ENCODE results near the gene CAV1. TPM values are rescaled to one million over a fixed set of nuclear protein-coding genes. Genes with fewer than 3 reads are reported as not detected.
"Not testable (repeated sequence)": the region's sequence is repeated elsewhere in the genome, so short reads cannot be mapped to it uniquely, and the experiment has no call there.

CAV1 gene
- polyA plus RNA-seq, 1 donor (not counting 4 experiments of a cell fraction or from before 2014, with no cell fraction given), result 2,905 TPM

GRCh38 chr7:116585392-116585791, 60.6 kb downstream of the CAV1 start:
- FAIRE-seq, result no peak
- no peaks in the 10 kb centered on the region for H3K79me2 ChIP-seq (ENCODE audit: control insufficient read depth, insufficient read depth, low read length)
- no peak overlapping the region for H3K27ac ChIP-seq (ENCODE audit: control insufficient read depth, insufficient read depth, low read length)
- H2AFZ ChIP-seq (ENCODE audit: control insufficient read depth, low read length), result no peak overlapping the region
- DNase-seq (ENCODE audit: low read depth, low spot score), result no peak
- H4K20me1 ChIP-seq (ENCODE audit: control insufficient read depth, extremely low read depth, insufficient read depth, low read length), result no peaks in the 10 kb centered on the region
- dilution Hi-C loops (cut with MboI; ENCODE audit: extremely low pct_ligation_motif_present, low sequenced_read_pairs), result no loop called here
- H3K9me3 ChIP-seq (ENCODE audit: control insufficient read depth, low read depth, low read length), result no peaks in the 10 kb centered on the region
- no peak overlapping the region for H3K4me3 ChIP-seq (ENCODE audit: control insufficient read depth in 2 of 3, extremely low read depth in 1 of 3, insufficient read depth in 2 of 3, low read depth in 1 of 3, low read length in 3 of 3)
- no peak overlapping the region for H3K4me2 ChIP-seq (ENCODE audit: control insufficient read depth, extremely low read depth, insufficient read depth, low read depth, low read length)
- no peaks in the 10 kb centered on the region for H3K9me1 ChIP-seq (ENCODE audit: control insufficient read depth, extremely low read depth, insufficient read depth, low read length)
- H3K27me3 ChIP-seq (ENCODE audit: control insufficient read depth, extremely low read depth, insufficient read depth, low read length), result no peaks in the 10 kb centered on the region
- H3K9ac ChIP-seq (ENCODE audit: control insufficient read depth, extremely low read depth, insufficient read depth, low read length), result no peak overlapping the region
- TF ChIP-seq CTCF (optimal IDR thresholded peaks at IDR 0.05 in 1 of 3, IDR thresholded peaks at IDR 0.05 in 1 of 3, conservative IDR thresholded peaks at IDR 0.05 in 1 of 3; ENCODE audit: extremely low read depth in 1 of 3, insufficient read depth in 2 of 3, low read length in 3 of 3) (no peak), EZH2 (IDR thresholded peaks at IDR 0.05; ENCODE audit: low read length) (no peak)
- H3K4me1 ChIP-seq (ENCODE audit: control insufficient read depth, extremely low read depth, insufficient read depth, low read length), result peaks cover 13% of the 10 kb centered on the region
- H3K36me3 ChIP-seq (ENCODE audit: control insufficient read depth in 2 of 2, extremely low read depth in 1 of 2, insufficient read depth in 2 of 2, low read length in 2 of 2), result no peaks in the 10 kb centered on the region

- no peaks in the 10 kb centered on the region for H3K36me3 ChIP-seq (ENCODE audit: control insufficient read depth in 2 of 2, extremely low read depth in 1 of 2, insufficient read depth in 2 of 2, low read length in 2 of 2)
- no peak for FAIRE-seq
- H3K27me3 ChIP-seq (ENCODE audit: control insufficient read depth, extremely low read depth, insufficient read depth, low read length), result no peaks in the 10 kb centered on the region
- no peaks in the 10 kb centered on the region for H4K20me1 ChIP-seq (ENCODE audit: control insufficient read depth, extremely low read depth, insufficient read depth, low read length)
- DNase-seq (ENCODE audit: low read depth, low spot score), result no peak
- H3K27ac ChIP-seq (ENCODE audit: control insufficient read depth, insufficient read depth, low read length), result no peak overlapping the region
- H3K4me1 ChIP-seq (ENCODE audit: control insufficient read depth, extremely low read depth, insufficient read depth, low read length), result peaks cover 13% of the 10 kb centered on the region
- H3K4me2 ChIP-seq (ENCODE audit: control insufficient read depth, extremely low read depth, insufficient read depth, low read depth, low read length), result no peak overlapping the region
- no peak overlapping the region for H3K4me3 ChIP-seq (ENCODE audit: control insufficient read depth in 2 of 3, extremely low read depth in 1 of 3, insufficient read depth in 2 of 3, low read depth in 1 of 3, low read length in 3 of 3)
- no peak overlapping the region for H2AFZ ChIP-seq (ENCODE audit: control insufficient read depth, low read length)
- TF ChIP-seq EZH2 (IDR thresholded peaks at IDR 0.05; ENCODE audit: low read length), result no peak
- no peak overlapping the region for H3K9ac ChIP-seq (ENCODE audit: control insufficient read depth, extremely low read depth, insufficient read depth, low read length)
- no peaks in the 10 kb centered on the region for H3K9me1 ChIP-seq (ENCODE audit: control insufficient read depth, extremely low read depth, insufficient read depth, low read length)
- no peaks in the 10 kb centered on the region for H3K9me3 ChIP-seq (ENCODE audit: control insufficient read depth, low read depth, low read length)
- dilution Hi-C loops (cut with MboI; ENCODE audit: extremely low pct_ligation_motif_present, low sequenced_read_pairs), result no loop called here
- H3K79me2 ChIP-seq (ENCODE audit: control insufficient read depth, insufficient read depth, low read length), result no peaks in the 10 kb centered on the region
Observed at GRCh38 chr7:116585967-116586366, 61.1 kb downstream of the CAV1 start.

GRCh38 chr7:116587200-116587599, 62.4 kb downstream of the CAV1 start:
- H3K4me1 ChIP-seq (ENCODE audit: control insufficient read depth, extremely low read depth, insufficient read depth, low read length), result peaks cover 17% of the 10 kb centered on the region
- H4K20me1 ChIP-seq (ENCODE audit: control insufficient read depth, extremely low read depth, insufficient read depth, low read length); H3K79me2 ChIP-seq (ENCODE audit: control insufficient read depth, insufficient read depth, low read length); FAIRE-seq; H3K9me3 ChIP-seq (ENCODE audit: control insufficient read depth, low read depth, low read length); H3K36me3 ChIP-seq (ENCODE audit: control insufficient read depth in 2 of 2, extremely low read depth in 1 of 2, insufficient read depth in 2 of 2, low read length in 2 of 2); H3K4me2 ChIP-seq (ENCODE audit: control insufficient read depth, extremely low read depth, insufficient read depth, low read depth, low read length); H3K9ac ChIP-seq (ENCODE audit: control insufficient read depth, extremely low read depth, insufficient read depth, low read length); H3K27ac ChIP-seq (ENCODE audit: control insufficient read depth, insufficient read depth, low read length); H2AFZ ChIP-seq (ENCODE audit: control insufficient read depth, low read length); H3K4me3 ChIP-seq (ENCODE audit: control insufficient read depth in 2 of 3, extremely low read depth in 1 of 3, insufficient read depth in 2 of 3, low read depth in 1 of 3, low read length in 3 of 3); DNase-seq (ENCODE audit: low read depth, low spot score); H3K9me1 ChIP-seq (ENCODE audit: control insufficient read depth, extremely low read depth, insufficient read depth, low read length); dilution Hi-C loops (cut with MboI; ENCODE audit: extremely low pct_ligation_motif_present, low sequenced_read_pairs); H3K27me3 ChIP-seq (ENCODE audit: control insufficient read depth, extremely low read depth, insufficient read depth, low read length): not testable (repeated sequence)
